ENCODE results near the gene AVP. TPM values are rescaled to one million over a fixed set of nuclear protein-coding genes. Genes with fewer than 3 reads are reported as not detected.

The AVP gene
- total RNA-seq, 2 experiments from 2014 or later = not detected

GRCh38 chr20:3045042-3045815 is 39.3 kb downstream of the AVP start:
- DNase-seq (ENCODE audit: low spot score) = no peak
- no TSS peak for BruUV-seq (replicated peaks)
- CTCF ChIA-PET (ENCODE audit: unreplicated experiment) = interaction anchor here (0.6 kb wide), 1 partner anchor 172 kb away, joined by 3 read pairs; no protein-coding TSS in a partner anchor
- Histone ChIP-seq H3K36me3 (ENCODE audit: insufficient read depth, low read length) (peaks cover 30% of the 10 kb centered on the region), H3K79me2 (ENCODE audit: insufficient read depth, low read depth, low read length) (peaks cover 14% of the 10 kb centered on the region), H3K27ac (ENCODE audit: low read depth, low read length, poor library complexity, severe bottlenecking) (peak overlapping the region; percentile 31), H3K4me3 (ENCODE audit: low read depth, low read length, poor library complexity, severe bottlenecking) (peak overlapping the region; percentile 78), H2AFZ (ENCODE audit: low read length) (peak overlapping the region; percentile 73), H3K4me1 (ENCODE audit: insufficient read depth, low read length, poor library complexity, severe bottlenecking) (peaks cover 13% of the 10 kb centered on the region), H3K9me2 (ENCODE audit: insufficient read depth, low read length) (no peaks in the 10 kb centered on the region), H4K20me1 (ENCODE audit: insufficient read depth, low read length) (no peaks in the 10 kb centered on the region), H3K9me3 (ENCODE audit: low read length) (no peaks in the 10 kb centered on the region), H3K4me2 (ENCODE audit: low read length) (peak overlapping the region; percentile 83)
- POLR2A ChIA-PET = interaction anchor here (0.5 to 1.2 kb wide), 3 partner anchors 9 to 394 kb away, joined by 3 to 7 read pairs (median 3); no protein-coding TSS in a partner anchor
- TF ChIP-seq, protein P1, sequence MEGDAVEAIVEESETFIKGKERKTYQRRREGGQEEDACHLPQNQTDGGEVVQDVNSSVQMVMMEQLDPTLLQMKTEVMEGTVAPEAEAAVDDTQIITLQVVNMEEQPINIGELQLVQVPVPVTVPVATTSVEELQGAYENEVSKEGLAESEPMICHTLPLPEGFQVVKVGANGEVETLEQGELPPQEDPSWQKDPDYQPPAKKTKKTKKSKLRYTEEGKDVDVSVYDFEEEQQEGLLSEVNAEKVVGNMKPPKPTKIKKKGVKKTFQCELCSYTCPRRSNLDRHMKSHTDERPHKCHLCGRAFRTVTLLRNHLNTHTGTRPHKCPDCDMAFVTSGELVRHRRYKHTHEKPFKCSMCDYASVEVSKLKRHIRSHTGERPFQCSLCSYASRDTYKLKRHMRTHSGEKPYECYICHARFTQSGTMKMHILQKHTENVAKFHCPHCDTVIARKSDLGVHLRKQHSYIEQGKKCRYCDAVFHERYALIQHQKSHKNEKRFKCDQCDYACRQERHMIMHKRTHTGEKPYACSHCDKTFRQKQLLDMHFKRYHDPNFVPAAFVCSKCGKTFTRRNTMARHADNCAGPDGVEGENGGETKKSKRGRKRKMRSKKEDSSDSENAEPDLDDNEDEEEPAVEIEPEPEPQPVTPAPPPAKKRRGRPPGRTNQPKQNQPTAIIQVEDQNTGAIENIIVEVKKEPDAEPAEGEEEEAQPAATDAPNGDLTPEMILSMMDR (conservative IDR thresholded peaks at IDR 0.05; ENCODE audit: low read length) = no peak
- TF ChIP-seq EZH2phosphoT487 (IDR thresholded peaks at IDR 0.05; ENCODE audit: borderline replicate concordance, low read depth, low read length) = no peak
- intact Hi-C loops (cut with micrococcal nuclease; ENCODE audit: unreplicated experiment) = no loop called here

GRCh38 chr20:3044336-3044965 is 40.1 kb downstream of the AVP start:
- peaks cover 13% of the 10 kb centered on the region for H3K4me1 ChIP-seq (ENCODE audit: insufficient read depth, low read length, poor library complexity, severe bottlenecking)
- ChIA-PET POLR2A (interaction anchor here (1.2 kb wide), 1 partner anchor 10 kb away, joined by 3 read pairs; no protein-coding TSS in a partner anchor), CTCF (ENCODE audit: unreplicated experiment) (no interaction called here)
- no peaks in the 10 kb centered on the region for H4K20me1 ChIP-seq (ENCODE audit: insufficient read depth, low read length)
- H3K9me3 ChIP-seq (ENCODE audit: low read length) = no peaks in the 10 kb centered on the region
- no peak for DNase-seq (ENCODE audit: low spot score)
- H3K36me3 ChIP-seq (ENCODE audit: insufficient read depth, low read length) = peaks cover 23% of the 10 kb centered on the region
- H3K9me2 ChIP-seq (ENCODE audit: insufficient read depth, low read length) = no peaks in the 10 kb centered on the region
- TF ChIP-seq, protein P1 (conservative IDR thresholded peaks at IDR 0.05; ENCODE audit: low read length) = no peak
- TF ChIP-seq EZH2phosphoT487 (IDR thresholded peaks at IDR 0.05; ENCODE audit: borderline replicate concordance, low read depth, low read length) = no peak
- no peak overlapping the region for H3K27ac ChIP-seq (ENCODE audit: low read depth, low read length, poor library complexity, severe bottlenecking)
- H3K4me3 ChIP-seq (ENCODE audit: low read depth, low read length, poor library complexity, severe bottlenecking) = no peak overlapping the region
- peak overlapping the region; percentile 83; the same call in 1 of the 2 replicates for H3K4me2 ChIP-seq (ENCODE audit: low read length)
- intact Hi-C loops (cut with micrococcal nuclease; ENCODE audit: unreplicated experiment) = no loop called here
- peaks cover 14% of the 10 kb centered on the region for H3K79me2 ChIP-seq (ENCODE audit: insufficient read depth, low read depth, low read length)
- H2AFZ ChIP-seq (ENCODE audit: low read length) = no peak overlapping the region
- no TSS peak for BruUV-seq (replicated peaks)

Data from OCI-LY7 (cell line).